Liver (tissue), 3 donors: ENCODE data around the gene KDM4C.

Source experiments
- FOXA1 ChIP-seq: IDR thresholded peaks from 2 replicates; pipeline ENCODE4 v1.6.1; 2016; ENCODE audit warnings: antibody characterized with exemption
- GABPA ChIP-seq, 2 donors: IDR thresholded peaks in 1 of 2; conservative IDR thresholded peaks in 1 of 2; 2 replicates each; pipeline ENCODE4 v1.6.1; 2016; ENCODE audit warnings: antibody characterized with exemption in 2 of 2, mild to moderate bottlenecking in 1 of 2, moderate library complexity in 1 of 2
- JUND ChIP-seq, 2 donors: IDR thresholded peaks; 2 replicates each; pipeline ENCODE4 v1.6.1; 2016; ENCODE audit warnings: antibody characterized with exemption in 2 of 2
- RAD21 ChIP-seq, 2 donors: IDR thresholded peaks; 2 replicates each; pipeline ENCODE4 v1.6.1; 2016; ENCODE audit warnings: antibody characterized with exemption in 2 of 2, mild to moderate bottlenecking in 2 of 2
- RXRA ChIP-seq, 2 donors: IDR thresholded peaks; 2 replicates each; pipeline ENCODE4 v1.6.1; 2017 to 2018; ENCODE audit warnings: antibody characterized with exemption in 2 of 2, mild to moderate bottlenecking in 1 of 2
- SP1 ChIP-seq: IDR thresholded peaks from 2 replicates; pipeline ENCODE4 v1.6.1; 2018; ENCODE audit warnings: antibody characterized with exemption, mild to moderate bottlenecking
- TAF1 ChIP-seq: conservative IDR thresholded peaks from 2 replicates; pipeline ENCODE4 v1.6.1; 2016; ENCODE audit warnings: antibody characterized with exemption, mild to moderate bottlenecking
- YY1 ChIP-seq: IDR thresholded peaks from 2 replicates; pipeline ENCODE4 v1.6.1; 2016; ENCODE audit warnings: antibody characterized with exemption, mild to moderate bottlenecking
- TF ChIP-seq, protein P1 (sequence below): fragments of 150-350 bp; IDR thresholded peaks from 2 replicates; pipeline ENCODE4 v1.5.1; 2017; ENCODE audit warnings: improper control_type of control experiment, low read depth, low read length; ENCODE audit not compliant: missing input control
- TF ChIP-seq, protein P2 (sequence below): IDR thresholded peaks from 2 replicates; pipeline ENCODE4 v1.6.1; 2016; ENCODE audit warnings: antibody characterized with exemption, mild to moderate bottlenecking
- TF ChIP-seq, protein P3 (sequence below): IDR thresholded peaks from 2 replicates; pipeline ENCODE4 v1.6.1; 2016; ENCODE audit warnings: antibody characterized with exemption
- donor health status: healthy.
- donor health status: healthy.

DNA sequence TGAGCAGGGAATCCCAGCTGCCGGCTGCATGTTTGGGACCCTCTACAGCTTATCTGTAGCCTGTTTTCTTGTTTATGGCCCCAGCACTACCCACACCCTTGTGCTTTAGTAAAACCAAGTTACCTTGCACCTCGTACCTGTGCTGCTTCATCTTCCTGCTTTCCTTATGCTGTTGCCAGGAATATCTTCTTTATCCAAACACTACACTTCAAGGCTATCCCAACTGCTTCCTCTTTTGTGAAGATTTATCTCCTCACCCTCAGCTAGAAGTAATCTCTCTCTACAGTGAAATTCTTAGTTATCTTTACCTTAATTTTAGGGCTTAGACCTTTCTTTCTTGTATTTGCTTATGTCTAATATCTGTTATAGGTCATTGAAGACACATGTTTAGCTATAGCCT lies 171.1 kb downstream of the KDM4C start:
- TF ChIP-seq, protein P1, sequence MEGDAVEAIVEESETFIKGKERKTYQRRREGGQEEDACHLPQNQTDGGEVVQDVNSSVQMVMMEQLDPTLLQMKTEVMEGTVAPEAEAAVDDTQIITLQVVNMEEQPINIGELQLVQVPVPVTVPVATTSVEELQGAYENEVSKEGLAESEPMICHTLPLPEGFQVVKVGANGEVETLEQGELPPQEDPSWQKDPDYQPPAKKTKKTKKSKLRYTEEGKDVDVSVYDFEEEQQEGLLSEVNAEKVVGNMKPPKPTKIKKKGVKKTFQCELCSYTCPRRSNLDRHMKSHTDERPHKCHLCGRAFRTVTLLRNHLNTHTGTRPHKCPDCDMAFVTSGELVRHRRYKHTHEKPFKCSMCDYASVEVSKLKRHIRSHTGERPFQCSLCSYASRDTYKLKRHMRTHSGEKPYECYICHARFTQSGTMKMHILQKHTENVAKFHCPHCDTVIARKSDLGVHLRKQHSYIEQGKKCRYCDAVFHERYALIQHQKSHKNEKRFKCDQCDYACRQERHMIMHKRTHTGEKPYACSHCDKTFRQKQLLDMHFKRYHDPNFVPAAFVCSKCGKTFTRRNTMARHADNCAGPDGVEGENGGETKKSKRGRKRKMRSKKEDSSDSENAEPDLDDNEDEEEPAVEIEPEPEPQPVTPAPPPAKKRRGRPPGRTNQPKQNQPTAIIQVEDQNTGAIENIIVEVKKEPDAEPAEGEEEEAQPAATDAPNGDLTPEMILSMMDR: no peak
- no peak for TF ChIP-seq FOXA1
- no peak for TF ChIP-seq JUND (IDR thresholded peaks at IDR 0.05)
- no peak for TF ChIP-seq SP1
- TF ChIP-seq RAD21 (IDR thresholded peaks at IDR 0.05): no peak
- TF ChIP-seq, protein P2, sequence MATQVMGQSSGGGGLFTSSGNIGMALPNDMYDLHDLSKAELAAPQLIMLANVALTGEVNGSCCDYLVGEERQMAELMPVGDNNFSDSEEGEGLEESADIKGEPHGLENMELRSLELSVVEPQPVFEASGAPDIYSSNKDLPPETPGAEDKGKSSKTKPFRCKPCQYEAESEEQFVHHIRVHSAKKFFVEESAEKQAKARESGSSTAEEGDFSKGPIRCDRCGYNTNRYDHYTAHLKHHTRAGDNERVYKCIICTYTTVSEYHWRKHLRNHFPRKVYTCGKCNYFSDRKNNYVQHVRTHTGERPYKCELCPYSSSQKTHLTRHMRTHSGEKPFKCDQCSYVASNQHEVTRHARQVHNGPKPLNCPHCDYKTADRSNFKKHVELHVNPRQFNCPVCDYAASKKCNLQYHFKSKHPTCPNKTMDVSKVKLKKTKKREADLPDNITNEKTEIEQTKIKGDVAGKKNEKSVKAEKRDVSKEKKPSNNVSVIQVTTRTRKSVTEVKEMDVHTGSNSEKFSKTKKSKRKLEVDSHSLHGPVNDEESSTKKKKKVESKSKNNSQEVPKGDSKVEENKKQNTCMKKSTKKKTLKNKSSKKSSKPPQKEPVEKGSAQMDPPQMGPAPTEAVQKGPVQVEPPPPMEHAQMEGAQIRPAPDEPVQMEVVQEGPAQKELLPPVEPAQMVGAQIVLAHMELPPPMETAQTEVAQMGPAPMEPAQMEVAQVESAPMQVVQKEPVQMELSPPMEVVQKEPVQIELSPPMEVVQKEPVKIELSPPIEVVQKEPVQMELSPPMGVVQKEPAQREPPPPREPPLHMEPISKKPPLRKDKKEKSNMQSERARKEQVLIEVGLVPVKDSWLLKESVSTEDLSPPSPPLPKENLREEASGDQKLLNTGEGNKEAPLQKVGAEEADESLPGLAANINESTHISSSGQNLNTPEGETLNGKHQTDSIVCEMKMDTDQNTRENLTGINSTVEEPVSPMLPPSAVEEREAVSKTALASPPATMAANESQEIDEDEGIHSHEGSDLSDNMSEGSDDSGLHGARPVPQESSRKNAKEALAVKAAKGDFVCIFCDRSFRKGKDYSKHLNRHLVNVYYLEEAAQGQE: no peak
- no peak for TF ChIP-seq TAF1
- TF ChIP-seq GABPA (IDR thresholded peaks at IDR 0.05 in 1 of 2, conservative IDR thresholded peaks at IDR 0.05 in 1 of 2): no peak
- no peak for TF ChIP-seq RXRA (IDR thresholded peaks at IDR 0.05)
- TF ChIP-seq, protein P3, sequence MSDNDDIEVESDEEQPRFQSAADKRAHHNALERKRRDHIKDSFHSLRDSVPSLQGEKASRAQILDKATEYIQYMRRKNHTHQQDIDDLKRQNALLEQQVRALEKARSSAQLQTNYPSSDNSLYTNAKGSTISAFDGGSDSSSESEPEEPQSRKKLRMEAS: no peak
- TF ChIP-seq YY1: no peak
